OCI-LY1 (cell line): ENCODE data around the gene DGCR8.

Experiments
- H2AFZ ChIP-seq: fragments of 200-600 bp; sonication (generic), shearing (Covaris generic); 2 replicates; pipeline ENCODE4 v1.6.0; 2014; ENCODE audit warnings: antibody characterized with exemption, mild to moderate bottlenecking, low read length
- H3F3A ChIP-seq: fragments of 200-600 bp; sonication (generic), shearing (Covaris generic); 2 replicates; pipeline ENCODE4 v1.6.0; 2014; ENCODE audit warnings: mild to moderate bottlenecking, antibody characterized with exemption, low read length, moderate library complexity; ENCODE audit not compliant: insufficient read depth
- H3K27ac ChIP-seq: fragments of 200-600 bp; sonication (generic); 2 replicates; pipeline ENCODE4 v1.5.1; 2014; ENCODE audit warnings: low read length, mixed run types, mild to moderate bottlenecking, low read depth; ENCODE audit not compliant: poor library complexity, severe bottlenecking
- H3K27me3 ChIP-seq: fragments of 200-600 bp; sonication (generic); 2 replicates; pipeline ENCODE4 v1.6.0; 2014; ENCODE audit warnings: antibody characterized with exemption, mild to moderate bottlenecking, low read length, moderate library complexity; ENCODE audit not compliant: insufficient read depth
- H3K36me3 ChIP-seq: fragments of 200-600 bp; sonication (generic); 2 replicates; pipeline ENCODE4 v1.6.1; 2014; ENCODE audit warnings: mild to moderate bottlenecking, antibody characterized with exemption, low read length, moderate library complexity, mixed read lengths; ENCODE audit not compliant: insufficient read depth
- H3K4me1 ChIP-seq: fragments of 200-600 bp; sonication (generic); 2 replicates; pipeline ENCODE4 v1.5.1; 2014; ENCODE audit warnings: mild to moderate bottlenecking, low read length, moderate library complexity; ENCODE audit not compliant: insufficient read depth, severe bottlenecking
- H3K4me2 ChIP-seq: fragments of 200-600 bp; sonication (generic), shearing (Covaris generic); 2 replicates; pipeline ENCODE4 v1.6.1; 2014; ENCODE audit warnings: low read length
- H3K4me3 ChIP-seq: fragments of 200-600 bp; sonication (generic); 2 replicates; pipeline ENCODE4 v1.5.1; 2014; ENCODE audit warnings: low read length, low read depth, mild to moderate bottlenecking, mixed read lengths; ENCODE audit not compliant: poor library complexity, severe bottlenecking
- H3K79me2 ChIP-seq: fragments of 200-600 bp; shearing (Covaris generic); 2 replicates; pipeline ENCODE4 v1.6.1; 2016; ENCODE audit warnings: mixed run types, low read length, mixed read lengths; ENCODE audit not compliant: insufficient read depth
- H3K9ac ChIP-seq: fragments of 200-600 bp; sonication (generic), shearing (Covaris generic); 2 replicates; pipeline ENCODE4 v1.6.1; 2014; ENCODE audit warnings: mild to moderate bottlenecking, low read length, mixed read lengths
- H3K9me2 ChIP-seq: fragments of 200-600 bp; sonication (generic), shearing (Covaris generic); 2 replicates; pipeline ENCODE4 v1.6.1; 2014; ENCODE audit warnings: low read depth, mild to moderate bottlenecking, low read length, mixed read lengths
- H3K9me3 ChIP-seq: fragments of 200-600 bp; shearing (Covaris generic); 2 replicates; pipeline ENCODE4 v1.6.1; 2014; ENCODE audit warnings: low read length, mixed read lengths
- H4K20me1 ChIP-seq: fragments of 200-600 bp; sonication (generic), shearing (Covaris generic); 2 replicates; pipeline ENCODE4 v1.6.0; 2016; ENCODE audit warnings: mild to moderate bottlenecking, low read length; ENCODE audit not compliant: insufficient read depth
- CTCF ChIP-seq: fragments of 200-600 bp; sonication (generic), shearing (Covaris generic); IDR thresholded peaks from 2 replicates; pipeline ENCODE4 v1.5.1; 2017; ENCODE audit warnings: mild to moderate bottlenecking, antibody characterized with exemption, low read length, moderate library complexity, mixed read lengths
- EZH2 ChIP-seq: fragments of 200-600 bp; sonication (generic), shearing (Covaris generic); IDR thresholded peaks from 2 replicates; pipeline ENCODE4 v1.8.0; 2017; ENCODE audit warnings: borderline replicate concordance, mixed run types, mild to moderate bottlenecking, antibody characterized with exemption, low read length, moderate library complexity, mixed read lengths

The DGCR8 gene

GRCh38 chr22:20115691-20116375, 35.8 kb downstream of the DGCR8 start, which contains the start of gene RANBP1:
Gene RANBP1, plus strand, starts transcription at chr22:20116104. Its CDS starts 81 bp downstream, at chr22:20116185.
- Histone ChIP-seq H3K27me3 (no peaks in the 10 kb centered on the region), H3K36me3 (peaks cover 82% of the 10 kb centered on the region), H3K27ac (peak within 1 kb of the TSS; percentile 57), H3K9me2 (no peaks in the 10 kb centered on the region), H3K4me3 (peak within 1 kb of the TSS; percentile 96), H3F3A (peaks cover 1% of the 10 kb centered on the region; the same call in 1 of the 2 replicates), H3K4me2 (peak within 1 kb of the TSS; percentile 81), H4K20me1 (no peaks in the 10 kb centered on the region), H3K79me2 (peaks cover 45% of the 10 kb centered on the region), H3K4me1 (peaks cover 48% of the 10 kb centered on the region), H2AFZ (no peak within 1 kb of the TSS), H3K9me3 (no peaks in the 10 kb centered on the region), H3K9ac (peak within 1 kb of the TSS; percentile 99)
- no peak for TF ChIP-seq CTCF
- TF ChIP-seq EZH2: no peak

- H3K36me3 ChIP-seq: peaks cover 84% of the 10 kb centered on the region
- H4K20me1 ChIP-seq: no peaks in the 10 kb centered on the region
- no peaks in the 10 kb centered on the region for H3K27me3 ChIP-seq
Measured at GRCh38 chr22:20116376-20116950, 36.4 kb downstream of the DGCR8 start.

GRCh38 chr22:20116951-20117632, 37.1 kb downstream of the DGCR8 start, which contains the start of gene TRMT2A:
Gene TRMT2A, minus strand, starts transcription at chr22:20117226. Its CDS starts 320 bp downstream, at chr22:20116906.
- Histone ChIP-seq H3K4me1 (peaks cover 40% of the 10 kb centered on the region), H3K9me2 (no peaks in the 10 kb centered on the region), H3K4me2 (peak within 1 kb of the TSS; percentile 98), H2AFZ (no peak within 1 kb of the TSS), H3K4me3 (peak within 1 kb of the TSS; percentile 96), H3K9ac (peak within 1 kb of the TSS; percentile 99), H3K27me3 (no peaks in the 10 kb centered on the region), H3K9me3 (no peaks in the 10 kb centered on the region), H3K79me2 (peaks cover 49% of the 10 kb centered on the region), H3F3A (no peaks in the 10 kb centered on the region), H4K20me1 (no peaks in the 10 kb centered on the region), H3K36me3 (peaks cover 85% of the 10 kb centered on the region), H3K27ac (peak within 1 kb of the TSS; percentile 60)
- peak; percentile 23; the same call in 1 of the 2 replicates for TF ChIP-seq CTCF
- TF ChIP-seq EZH2: no peak

More at GRCh38 chr22:20116376-20116950, 36.4 kb downstream of the DGCR8 start:
- H3K79me2 ChIP-seq: peaks cover 45% of the 10 kb centered on the region
- no peaks in the 10 kb centered on the region for H3K9me2 ChIP-seq
- no peak overlapping the region for H2AFZ ChIP-seq
- peaks cover 45% of the 10 kb centered on the region for H3K4me1 ChIP-seq
- peak overlapping the region; percentile 57 for H3K27ac ChIP-seq
- H3K9me3 ChIP-seq: no peaks in the 10 kb centered on the region
- peak overlapping the region; percentile 96 for H3K4me3 ChIP-seq
- no peak for TF ChIP-seq EZH2
- no peak for TF ChIP-seq CTCF
- peak overlapping the region; percentile 99 for H3K9ac ChIP-seq
- H3F3A ChIP-seq: no peaks in the 10 kb centered on the region
- peak overlapping the region; percentile 81 for H3K4me2 ChIP-seq
